HCT116 (cell line): ENCODE measurements around the gene INAVA. TPM values are rescaled to one million over a fixed set of nuclear protein-coding genes. Genes with fewer than 3 reads are reported as not detected.

Source experiments
- ATAC-seq: fragments of 200-7000 bp; cut with Tn5 transposase; 2 replicates; pipeline ENCODE4 v1.9.1; 2020; ENCODE audit warnings: mild to moderate bottlenecking, moderate library complexity
- BruUV-seq: library from RNA; stranded (reverse); fragments of 400-500 nt; replicated peaks from 2 replicates; lab custom pipeline; 2021; lab: Mats Ljungman, UMichigan
- CTCF ChIA-PET: fragments of 300-600 bp; sonication (Branson Sonifier 250); formaldehyde crosslinking; loops from one replicate; lab custom pipeline; 2021; ENCODE audit warnings: antibody characterized with exemption; lab: Charles Lee
- POLR2A ChIA-PET: fragments of 300-600, 350-600 bp; sonication (Branson Sonifier 250); formaldehyde crosslinking; loops from one replicate; lab custom pipeline; 2021; ENCODE audit warnings: antibody characterized with exemption; lab: Charles Lee
- RAD21 ChIA-PET, 2 experiments: fragments of 300-600 bp; sonication (Branson Sonifier 250); formaldehyde crosslinking; loops; one replicate each; lab custom pipeline; 2023; ENCODE audit warnings: low total read pairs in 2 of 2; ENCODE audit not compliant: uncharacterized antibody in 2 of 2, unreplicated experiment in 2 of 2, low non-redundant PET in 1 of 2; lab: Charles Lee
- DNase-seq: peaks from one replicate; pipeline ENCODE4 v3.0.0-alpha.2; 2010; ENCODE audit warnings: low read depth, low spot score
- H2AFZ ChIP-seq: fragments of 200-600 bp; shearing (Covaris generic), sonication (generic); 2 replicates; pipeline ENCODE4 v1.6.1; 2017; ENCODE audit warnings: low read depth, mixed run types, mixed read lengths, antibody characterized with exemption, low read length; ENCODE audit not compliant: poor library complexity, severe bottlenecking
- H3K27ac ChIP-seq: 2 replicates; pipeline ENCODE4 v1.5.1; 2012; ENCODE audit warnings: low read depth, low read length
- H3K27me3 ChIP-seq: fragments of 200-600 bp; sonication (generic); 2 replicates; pipeline ENCODE4 v1.6.1; 2016; ENCODE audit warnings: mixed run types, low read length, mixed read lengths; ENCODE audit not compliant: insufficient read depth
- H3K36me3 ChIP-seq, 2 experiments: fragments of 200-500 bp in 1 of 2; fragments of 200-600 bp in 1 of 2; sonication (Bioruptor generic) in 1 of 2; sonication (generic) in 1 of 2; 2 replicates each; pipeline versions ENCODE4 v1.5.1 to v1.6.1; 2014 to 2016; ENCODE audit warnings: low read length in 2 of 2, inconsistent platforms in 1 of 2, mixed read lengths in 1 of 2, mixed run types in 1 of 2; ENCODE audit not compliant: insufficient read depth in 2 of 2, control insufficient read depth in 1 of 2
- H3K4me1 ChIP-seq, 2 experiments: fragments of 200-600 bp in 1 of 2; sonication (generic) in 1 of 2; 2 replicates each; pipeline versions ENCODE4 v1.5.1 to v1.6.1; 2012 to 2017; ENCODE audit warnings: low read length in 2 of 2, inconsistent platforms in 1 of 2, mild to moderate bottlenecking in 1 of 2, mixed read lengths in 1 of 2, mixed run types in 1 of 2, moderate library complexity in 1 of 2; ENCODE audit not compliant: insufficient read depth in 2 of 2, control insufficient read depth in 1 of 2
- H3K4me2 ChIP-seq: fragments of 200-600 bp; sonication (generic); 2 replicates; pipeline ENCODE4 v1.6.1; 2017; ENCODE audit warnings: mixed run types, low read length, mixed read lengths
- H3K4me3 ChIP-seq, 2 experiments: fragments of 200-600 bp in 1 of 2; sonication (generic) in 1 of 2; replicated peaks in 1 of 2; 2 replicates each; pipeline ENCODE4 v1.5.1; 2011 to 2016; ENCODE audit warnings: low read length in 2 of 2, control low read depth in 1 of 2, low read depth in 1 of 2, mild to moderate bottlenecking in 1 of 2, mixed read lengths in 1 of 2, mixed run types in 1 of 2
- H3K79me2 ChIP-seq: fragments of 200-600 bp; sonication (generic); 2 replicates; pipeline ENCODE4 v1.6.1; 2017; ENCODE audit warnings: mild to moderate bottlenecking, mixed run types, low read length, moderate library complexity, mixed read lengths; ENCODE audit not compliant: insufficient read depth
- H3K9ac ChIP-seq: fragments of 200-600 bp; sonication (generic); 2 replicates; pipeline ENCODE4 v1.6.1; 2016; ENCODE audit warnings: low read length, mixed read lengths
- H3K9me2 ChIP-seq: fragments of 200-600 bp; sonication (generic), shearing (Covaris generic); 2 replicates; pipeline ENCODE4 v1.6.1; 2017; ENCODE audit warnings: mixed run types, mild to moderate bottlenecking, moderate library complexity; ENCODE audit not compliant: insufficient read depth
- H3K9me3 ChIP-seq, 2 experiments: fragments of 200-500 bp in 1 of 2; fragments of 200-600 bp in 1 of 2; sonication (Bioruptor generic) in 1 of 2; sonication (generic) in 1 of 2; 2 replicates each; pipeline ENCODE4 v1.6.1; 2014 to 2017; ENCODE audit warnings: low read length in 2 of 2, mixed read lengths in 2 of 2, inconsistent platforms in 1 of 2, low read depth in 1 of 2, mild to moderate bottlenecking in 1 of 2, mixed run types in 1 of 2, moderate library complexity in 1 of 2; ENCODE audit not compliant: control insufficient read depth in 1 of 2, insufficient read depth in 1 of 2
- H4K20me1 ChIP-seq: fragments of 200-600 bp; sonication (generic), shearing (Covaris generic); 2 replicates; pipeline ENCODE4 v1.6.1; 2017; ENCODE audit warnings: mixed run types, mild to moderate bottlenecking, moderate library complexity; ENCODE audit not compliant: insufficient read depth
- CEBPB ChIP-seq: IDR thresholded peaks from 2 replicates; pipeline ENCODE4 v1.6.1; 2012; ENCODE audit warnings: low read depth
- EGR1 ChIP-seq: IDR thresholded peaks from 2 replicates; pipeline ENCODE4 v1.6.1; 2012; ENCODE audit warnings: low read depth
- EZH2 ChIP-seq: fragments of 200-600 bp; sonication (generic); IDR thresholded peaks from 2 replicates; pipeline ENCODE4 v1.6.1; 2017; ENCODE audit warnings: antibody characterized with exemption, mixed run types
- FOSL1 ChIP-seq: IDR thresholded peaks from 2 replicates; pipeline ENCODE4 v1.6.1; 2012; ENCODE audit warnings: low read depth
- JUND ChIP-seq: IDR thresholded peaks from 2 replicates; pipeline ENCODE4 v1.6.1; 2012
- POLR2A ChIP-seq: IDR thresholded peaks from 2 replicates; pipeline ENCODE4 v1.7.0; 2011; ENCODE audit warnings: borderline replicate concordance; ENCODE audit not compliant: insufficient read depth, insufficient read length; ENCODE audit errors: extremely low read depth
- POLR2AphosphoS5 ChIP-seq: IDR thresholded peaks from 2 replicates; pipeline ENCODE4 v1.6.1; 2011; ENCODE audit warnings: mild to moderate bottlenecking, low read depth, low read length, moderate library complexity
- RAD21 ChIP-seq: IDR thresholded peaks from 2 replicates; pipeline ENCODE4 v1.6.1; 2012; ENCODE audit warnings: low read depth, mild to moderate bottlenecking
- SRF ChIP-seq: IDR thresholded peaks from 2 replicates; pipeline ENCODE4 v1.6.1; 2012; ENCODE audit warnings: low read depth
- ZFX ChIP-seq: fragments of 450-650 bp; IDR thresholded peaks from 2 replicates; pipeline ENCODE4 v1.6.1; 2017
- intact Hi-C: fragments of 100-400 bp; cut with micrococcal nuclease; formaldehyde crosslinking; loops from 2 replicates; pipeline ENCODE4 v1.10.0; 2022
- total RNA-seq: library from RNA; stranded (reverse); gene quantifications from one replicate; pipeline ENCODE4 v1.2.1, GENCODE V29; 2021; ENCODE audit not compliant: unreplicated experiment
- TF ChIP-seq, protein P1 (sequence below), 3 experiments: fragments of 200-600 bp in 1 of 3; sonication (generic) in 1 of 3; IDR thresholded peaks in 2 of 3; conservative IDR thresholded peaks in 1 of 3; 2 replicates each; pipeline ENCODE4 v1.5.1; 2012 to 2017; ENCODE audit warnings: low read depth in 2 of 3, low read length in 2 of 3, antibody characterized with exemption in 1 of 3, borderline replicate concordance in 1 of 3, control low read depth in 1 of 3, mild to moderate bottlenecking in 1 of 3, mixed read lengths in 1 of 3, mixed run types in 1 of 3, moderate library complexity in 1 of 3; ENCODE audit not compliant: insufficient read depth in 1 of 3
- TF ChIP-seq, protein P2 (sequence below): IDR thresholded peaks from 2 replicates; pipeline ENCODE4 v1.6.1; 2011; ENCODE audit warnings: mild to moderate bottlenecking, low read length, moderate library complexity; ENCODE audit not compliant: insufficient replicate concordance; ENCODE audit errors: extremely low read depth
- TF ChIP-seq, protein P3 (sequence below): IDR thresholded peaks from 2 replicates; pipeline ENCODE4 v1.6.1; 2012

The INAVA gene
- total RNA-seq, 1 experiment from 2014 or later = 18.8 TPM

DNA sequence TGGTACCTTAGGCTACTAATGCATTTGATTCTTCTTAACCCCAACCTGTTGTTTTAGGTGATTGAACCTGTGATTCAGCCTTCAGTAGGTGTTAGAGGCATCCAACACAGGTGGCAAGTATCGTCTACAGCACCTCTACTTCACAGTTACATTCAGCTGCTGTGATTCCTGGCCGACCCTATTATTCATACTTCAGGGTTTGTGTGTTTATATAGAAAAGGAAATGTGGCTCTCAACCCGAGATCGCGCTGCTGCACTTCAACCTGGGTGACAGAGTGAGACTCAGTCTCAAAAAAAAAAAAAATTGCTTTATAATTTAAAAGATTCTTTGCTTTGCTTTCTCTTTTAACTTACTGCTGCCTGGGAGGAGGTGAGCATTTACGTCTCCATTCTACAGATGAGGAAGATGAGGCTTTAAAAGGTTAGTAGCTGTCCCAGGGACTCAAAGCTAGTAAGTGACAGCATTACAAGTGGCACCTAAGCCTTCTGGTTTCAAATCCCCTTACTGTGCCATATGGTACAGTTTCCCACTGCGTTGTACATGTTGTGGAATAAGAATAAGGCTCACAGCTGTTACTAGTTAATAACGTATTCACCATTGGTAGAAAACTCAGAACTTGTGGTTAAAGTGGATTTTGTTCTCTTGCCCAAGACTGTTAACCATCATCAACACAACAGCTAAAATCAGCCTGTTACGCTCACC lies 31.8 kb upstream of the INAVA start:
- Histone ChIP-seq H3K27me3 (no peaks in the 10 kb centered on the region), H3K9ac (no peak overlapping the region), H3K4me3 (no peak overlapping the region), H2AFZ (no peak overlapping the region), H3K36me3 (peaks cover 0 to 7% of the 10 kb centered on the region in 2 experiments; a peak in 1 of 4 replicates), H3K9me3 (no peaks in the 10 kb centered on the region), H3K79me2 (no peaks in the 10 kb centered on the region), H3K27ac (no peak overlapping the region), H3K4me1 (no peaks in the 10 kb centered on the region), H3K4me2 (no peak overlapping the region), H4K20me1 (no peaks in the 10 kb centered on the region), H3K9me2 (no peaks in the 10 kb centered on the region)
- no TSS peak for BruUV-seq
- POLR2A ChIA-PET = no interaction called here
- DNase-seq (no peak), ATAC-seq (no peak)
- TF ChIP-seq SRF (no peak), POLR2AphosphoS5 (no peak), EZH2 (no peak), JUND (no peak), ZFX (no peak), EGR1 (no peak), FOSL1 (no peak), CEBPB (no peak), POLR2A (no peak), RAD21 (no peak)
- TF ChIP-seq, protein P1, sequence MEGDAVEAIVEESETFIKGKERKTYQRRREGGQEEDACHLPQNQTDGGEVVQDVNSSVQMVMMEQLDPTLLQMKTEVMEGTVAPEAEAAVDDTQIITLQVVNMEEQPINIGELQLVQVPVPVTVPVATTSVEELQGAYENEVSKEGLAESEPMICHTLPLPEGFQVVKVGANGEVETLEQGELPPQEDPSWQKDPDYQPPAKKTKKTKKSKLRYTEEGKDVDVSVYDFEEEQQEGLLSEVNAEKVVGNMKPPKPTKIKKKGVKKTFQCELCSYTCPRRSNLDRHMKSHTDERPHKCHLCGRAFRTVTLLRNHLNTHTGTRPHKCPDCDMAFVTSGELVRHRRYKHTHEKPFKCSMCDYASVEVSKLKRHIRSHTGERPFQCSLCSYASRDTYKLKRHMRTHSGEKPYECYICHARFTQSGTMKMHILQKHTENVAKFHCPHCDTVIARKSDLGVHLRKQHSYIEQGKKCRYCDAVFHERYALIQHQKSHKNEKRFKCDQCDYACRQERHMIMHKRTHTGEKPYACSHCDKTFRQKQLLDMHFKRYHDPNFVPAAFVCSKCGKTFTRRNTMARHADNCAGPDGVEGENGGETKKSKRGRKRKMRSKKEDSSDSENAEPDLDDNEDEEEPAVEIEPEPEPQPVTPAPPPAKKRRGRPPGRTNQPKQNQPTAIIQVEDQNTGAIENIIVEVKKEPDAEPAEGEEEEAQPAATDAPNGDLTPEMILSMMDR (IDR thresholded peaks at IDR 0.05 in 2 of 3, conservative IDR thresholded peaks at IDR 0.05 in 1 of 3; ENCODE audit: borderline replicate concordance in 1 of 3, insufficient read depth in 1 of 3, low read depth in 2 of 3, low read length in 2 of 3) = no peak
- TF ChIP-seq, protein P2, sequence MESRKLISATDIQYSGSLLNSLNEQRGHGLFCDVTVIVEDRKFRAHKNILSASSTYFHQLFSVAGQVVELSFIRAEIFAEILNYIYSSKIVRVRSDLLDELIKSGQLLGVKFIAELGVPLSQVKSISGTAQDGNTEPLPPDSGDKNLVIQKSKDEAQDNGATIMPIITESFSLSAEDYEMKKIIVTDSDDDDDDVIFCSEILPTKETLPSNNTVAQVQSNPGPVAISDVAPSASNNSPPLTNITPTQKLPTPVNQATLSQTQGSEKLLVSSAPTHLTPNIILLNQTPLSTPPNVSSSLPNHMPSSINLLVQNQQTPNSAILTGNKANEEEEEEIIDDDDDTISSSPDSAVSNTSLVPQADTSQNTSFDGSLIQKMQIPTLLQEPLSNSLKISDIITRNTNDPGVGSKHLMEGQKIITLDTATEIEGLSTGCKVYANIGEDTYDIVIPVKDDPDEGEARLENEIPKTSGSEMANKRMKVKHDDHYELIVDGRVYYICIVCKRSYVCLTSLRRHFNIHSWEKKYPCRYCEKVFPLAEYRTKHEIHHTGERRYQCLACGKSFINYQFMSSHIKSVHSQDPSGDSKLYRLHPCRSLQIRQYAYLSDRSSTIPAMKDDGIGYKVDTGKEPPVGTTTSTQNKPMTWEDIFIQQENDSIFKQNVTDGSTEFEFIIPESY = no peak
- TF ChIP-seq, protein P3, sequence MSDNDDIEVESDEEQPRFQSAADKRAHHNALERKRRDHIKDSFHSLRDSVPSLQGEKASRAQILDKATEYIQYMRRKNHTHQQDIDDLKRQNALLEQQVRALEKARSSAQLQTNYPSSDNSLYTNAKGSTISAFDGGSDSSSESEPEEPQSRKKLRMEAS = no peak
- CTCF ChIA-PET = no interaction called here
- RAD21 ChIA-PET = no interaction called here
- intact Hi-C loops = no loop called here
